Measurements from ENCODE around the gene NFYA. TPM values are rescaled to one million over a fixed set of nuclear protein-coding genes. Genes with fewer than 3 reads are reported as not detected.

Gene NFYA
- total RNA-seq, 2 experiments from 2014 or later = 23.5 to 47.9 TPM

DNA sequence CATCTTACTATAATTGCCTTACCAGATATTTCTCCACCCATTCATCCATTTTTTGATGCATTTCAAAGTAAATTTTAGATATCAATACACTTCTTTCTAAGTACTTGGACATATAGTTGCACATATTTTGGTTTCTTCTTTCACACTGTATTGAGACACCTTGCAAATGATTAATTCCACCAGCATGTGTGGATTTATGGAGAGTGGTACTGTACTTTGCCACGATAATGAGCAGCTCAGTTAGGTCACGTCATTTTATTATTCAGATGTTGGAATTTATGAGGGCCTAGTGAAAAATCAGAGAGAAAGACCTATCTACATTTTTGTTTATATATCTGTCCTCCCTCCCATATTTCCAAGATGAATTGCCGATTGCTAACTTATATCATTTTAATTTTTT is 5.3 kb downstream of the NFYA start:
- POLR2A ChIA-PET = no interaction called here

GRCh38 chr6:41079080-41079479 is 6.3 kb downstream of the NFYA start:
- intact Hi-C loops (cut with micrococcal nuclease; ENCODE audit: unreplicated experiment) = no loop called here
- Histone ChIP-seq H3K4me1 (ENCODE audit: insufficient read depth, low read length, poor library complexity, severe bottlenecking) (peaks cover 66% of the 10 kb centered on the region), H4K20me1 (ENCODE audit: insufficient read depth, low read length) (peaks cover 23% of the 10 kb centered on the region; the same call in 1 of the 2 replicates), H3K27ac (ENCODE audit: low read depth, low read length, poor library complexity, severe bottlenecking) (no peak overlapping the region), H3K9me2 (ENCODE audit: insufficient read depth, low read length) (no peaks in the 10 kb centered on the region), H3K4me3 (ENCODE audit: low read depth, low read length, poor library complexity, severe bottlenecking) (no peak overlapping the region), H2AFZ (ENCODE audit: low read length) (no peak overlapping the region), H3K9me3 (ENCODE audit: low read length) (no peaks in the 10 kb centered on the region), H3K79me2 (ENCODE audit: insufficient read depth, low read depth, low read length) (peaks cover 82% of the 10 kb centered on the region), H3K4me2 (ENCODE audit: low read length) (peak overlapping the region; percentile 66; the same call in 1 of the 2 replicates), H3K36me3 (ENCODE audit: insufficient read depth, low read length) (peaks cover 97% of the 10 kb centered on the region)
- CTCF ChIA-PET (ENCODE audit: unreplicated experiment) = no interaction called here
- DNase-seq (ENCODE audit: low spot score) = no peak
- TF ChIP-seq, protein P1, sequence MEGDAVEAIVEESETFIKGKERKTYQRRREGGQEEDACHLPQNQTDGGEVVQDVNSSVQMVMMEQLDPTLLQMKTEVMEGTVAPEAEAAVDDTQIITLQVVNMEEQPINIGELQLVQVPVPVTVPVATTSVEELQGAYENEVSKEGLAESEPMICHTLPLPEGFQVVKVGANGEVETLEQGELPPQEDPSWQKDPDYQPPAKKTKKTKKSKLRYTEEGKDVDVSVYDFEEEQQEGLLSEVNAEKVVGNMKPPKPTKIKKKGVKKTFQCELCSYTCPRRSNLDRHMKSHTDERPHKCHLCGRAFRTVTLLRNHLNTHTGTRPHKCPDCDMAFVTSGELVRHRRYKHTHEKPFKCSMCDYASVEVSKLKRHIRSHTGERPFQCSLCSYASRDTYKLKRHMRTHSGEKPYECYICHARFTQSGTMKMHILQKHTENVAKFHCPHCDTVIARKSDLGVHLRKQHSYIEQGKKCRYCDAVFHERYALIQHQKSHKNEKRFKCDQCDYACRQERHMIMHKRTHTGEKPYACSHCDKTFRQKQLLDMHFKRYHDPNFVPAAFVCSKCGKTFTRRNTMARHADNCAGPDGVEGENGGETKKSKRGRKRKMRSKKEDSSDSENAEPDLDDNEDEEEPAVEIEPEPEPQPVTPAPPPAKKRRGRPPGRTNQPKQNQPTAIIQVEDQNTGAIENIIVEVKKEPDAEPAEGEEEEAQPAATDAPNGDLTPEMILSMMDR (conservative IDR thresholded peaks at IDR 0.05; ENCODE audit: low read length) = no peak
- TF ChIP-seq EZH2phosphoT487 (IDR thresholded peaks at IDR 0.05; ENCODE audit: borderline replicate concordance, low read depth, low read length) = no peak
- POLR2A ChIA-PET = interaction anchor here (1.5 kb wide), 1 partner anchor 104 kb away, joined by 3 read pairs; no protein-coding TSS in a partner anchor
- no TSS peak for BruUV-seq (replicated peaks)

More for the DNA sequence above, 5.3 kb downstream of the NFYA start:
- H3K4me3 ChIP-seq (ENCODE audit: low read depth, low read length, poor library complexity, severe bottlenecking) = no peak overlapping the region
- no peak overlapping the region for H2AFZ ChIP-seq (ENCODE audit: low read length)
- no peak overlapping the region for H3K4me2 ChIP-seq (ENCODE audit: low read length)
- H4K20me1 ChIP-seq (ENCODE audit: insufficient read depth, low read length) = peaks cover 27% of the 10 kb centered on the region; the same call in 1 of the 2 replicates
- H3K79me2 ChIP-seq (ENCODE audit: insufficient read depth, low read depth, low read length) = peaks cover 83% of the 10 kb centered on the region
- CTCF ChIA-PET (ENCODE audit: unreplicated experiment) = no interaction called here
- H3K9me2 ChIP-seq (ENCODE audit: insufficient read depth, low read length) = no peaks in the 10 kb centered on the region
- DNase-seq (ENCODE audit: low spot score) = no peak
- H3K36me3 ChIP-seq (ENCODE audit: insufficient read depth, low read length) = peaks cover 94% of the 10 kb centered on the region
- intact Hi-C loops (cut with micrococcal nuclease; ENCODE audit: unreplicated experiment) = no loop called here
- H3K27ac ChIP-seq (ENCODE audit: low read depth, low read length, poor library complexity, severe bottlenecking) = no peak overlapping the region
- H3K9me3 ChIP-seq (ENCODE audit: low read length) = no peaks in the 10 kb centered on the region
- TF ChIP-seq EZH2phosphoT487 (IDR thresholded peaks at IDR 0.05; ENCODE audit: borderline replicate concordance, low read depth, low read length) = no peak
- TF ChIP-seq, protein P1 (conservative IDR thresholded peaks at IDR 0.05; ENCODE audit: low read length) = no peak
- no TSS peak for BruUV-seq (replicated peaks)
- H3K4me1 ChIP-seq (ENCODE audit: insufficient read depth, low read length, poor library complexity, severe bottlenecking) = peaks cover 66% of the 10 kb centered on the region

GRCh38 chr6:41080621-41081020 is 7.8 kb downstream of the NFYA start:
- Histone ChIP-seq H3K27ac (ENCODE audit: low read depth, low read length, poor library complexity, severe bottlenecking) (peak overlapping the region; percentile 76), H3K36me3 (ENCODE audit: insufficient read depth, low read length) (peaks cover 100% of the 10 kb centered on the region), H3K4me2 (ENCODE audit: low read length) (peak overlapping the region; percentile 66), H3K79me2 (ENCODE audit: insufficient read depth, low read depth, low read length) (peaks cover 78% of the 10 kb centered on the region), H3K4me1 (ENCODE audit: insufficient read depth, low read length, poor library complexity, severe bottlenecking) (peaks cover 50% of the 10 kb centered on the region), H3K9me2 (ENCODE audit: insufficient read depth, low read length) (no peaks in the 10 kb centered on the region), H4K20me1 (ENCODE audit: insufficient read depth, low read length) (peaks cover 16% of the 10 kb centered on the region; the same call in 1 of the 2 replicates), H3K4me3 (ENCODE audit: low read depth, low read length, poor library complexity, severe bottlenecking) (peak overlapping the region; percentile 38), H3K9me3 (ENCODE audit: low read length) (no peaks in the 10 kb centered on the region), H2AFZ (ENCODE audit: low read length) (peak overlapping the region; percentile 45; the same call in 1 of the 2 replicates)
- no TSS peak for BruUV-seq (replicated peaks)
- peak; percentile 67 for DNase-seq (ENCODE audit: low spot score)
- intact Hi-C loops (cut with micrococcal nuclease; ENCODE audit: unreplicated experiment) = no loop called here
- TF ChIP-seq, protein P1 (conservative IDR thresholded peaks at IDR 0.05; ENCODE audit: low read length) = no peak
- TF ChIP-seq EZH2phosphoT487 (IDR thresholded peaks at IDR 0.05; ENCODE audit: borderline replicate concordance, low read depth, low read length) = no peak
- POLR2A ChIA-PET = interaction anchor here (1.0 to 1.6 kb wide), 3 partner anchors 11 to 239 kb away, joined by 3 to 4 read pairs (median 3); no protein-coding TSS in a partner anchor
- CTCF ChIA-PET (ENCODE audit: unreplicated experiment) = no interaction called here

All from OCI-LY7 (cell line).